Stimulated activated CD8-positive, alpha-beta memory T cell treated with anti-CD3 and anti-CD28 coated beads, Interleukin-4, amount 100 ng/mL, for 48 hours (primary cell): Measurements from ENCODE around the gene ATOH1.

Experiments used
- DNase-seq: peaks from one replicate; pipeline ENCODE4 v3.0.0-alpha.2; 2020

The ATOH1 gene

DNA sequence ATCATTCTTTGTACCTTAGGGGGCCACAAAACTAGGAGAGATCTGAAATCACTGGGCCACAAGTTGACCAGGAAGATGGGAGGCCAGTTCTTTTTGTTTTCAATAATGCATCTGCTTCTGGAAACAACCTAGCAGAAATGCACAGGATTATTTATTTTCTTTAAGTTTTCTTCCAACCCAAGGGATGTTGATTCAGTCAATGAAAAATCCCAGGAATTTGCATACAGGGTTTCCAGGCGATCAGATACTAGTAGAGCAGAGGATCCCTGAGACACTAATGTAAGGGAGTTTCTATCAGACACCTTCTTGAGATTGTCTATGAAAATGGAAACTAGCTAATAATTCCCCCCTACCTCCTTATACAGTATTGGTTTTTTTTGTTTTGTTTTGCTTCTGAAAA lies 7.4 kb downstream of the ATOH1 start:
- no peak for DNase-seq

DNA sequence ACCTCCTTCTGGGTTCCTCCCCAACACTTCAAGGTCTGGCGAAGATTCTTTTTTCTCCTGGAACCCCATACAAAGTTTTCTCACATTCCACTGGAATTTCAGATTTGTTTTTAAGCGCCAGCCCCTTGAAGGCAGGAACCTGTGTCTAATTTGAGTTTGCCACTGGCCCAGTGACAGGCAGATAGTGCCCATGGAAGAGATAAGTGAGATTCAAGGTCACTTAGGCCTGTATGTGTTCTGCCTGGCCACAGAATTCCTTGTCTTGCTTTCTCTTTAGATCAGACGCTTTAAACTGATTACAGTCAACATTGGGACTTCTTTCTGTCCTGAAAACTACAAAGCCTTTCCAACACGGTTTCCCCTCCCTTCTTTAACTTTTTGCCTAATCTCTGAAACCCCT lies 11.2 kb downstream of the ATOH1 start:
- DNase-seq: no peak

DNA sequence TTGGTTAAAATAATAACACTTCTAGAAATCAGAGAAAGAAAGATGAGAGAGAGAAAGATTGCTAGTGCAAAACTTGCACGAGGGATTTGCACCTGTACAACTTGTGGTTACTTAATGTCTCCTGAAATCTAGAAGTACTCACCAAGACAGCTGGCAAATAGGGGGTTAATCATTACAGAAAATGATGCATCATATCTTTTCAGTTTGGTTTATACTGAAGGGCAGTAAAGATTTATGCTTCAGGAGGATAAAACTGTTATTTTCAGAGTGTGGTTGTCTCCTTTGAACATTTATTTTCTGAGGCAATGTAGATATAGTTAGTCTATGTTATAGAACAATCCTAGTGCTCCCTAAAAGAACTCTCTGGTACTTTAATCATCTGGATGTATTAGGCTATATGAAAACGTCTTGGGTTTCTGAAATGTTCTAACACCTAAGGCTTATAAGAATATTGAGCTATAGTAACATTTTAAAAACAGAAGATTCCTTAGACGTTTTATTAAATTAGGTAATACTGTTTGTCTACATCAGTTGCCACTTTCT lies 13.3 kb downstream of the ATOH1 start:
- DNase-seq: no peak

DNA sequence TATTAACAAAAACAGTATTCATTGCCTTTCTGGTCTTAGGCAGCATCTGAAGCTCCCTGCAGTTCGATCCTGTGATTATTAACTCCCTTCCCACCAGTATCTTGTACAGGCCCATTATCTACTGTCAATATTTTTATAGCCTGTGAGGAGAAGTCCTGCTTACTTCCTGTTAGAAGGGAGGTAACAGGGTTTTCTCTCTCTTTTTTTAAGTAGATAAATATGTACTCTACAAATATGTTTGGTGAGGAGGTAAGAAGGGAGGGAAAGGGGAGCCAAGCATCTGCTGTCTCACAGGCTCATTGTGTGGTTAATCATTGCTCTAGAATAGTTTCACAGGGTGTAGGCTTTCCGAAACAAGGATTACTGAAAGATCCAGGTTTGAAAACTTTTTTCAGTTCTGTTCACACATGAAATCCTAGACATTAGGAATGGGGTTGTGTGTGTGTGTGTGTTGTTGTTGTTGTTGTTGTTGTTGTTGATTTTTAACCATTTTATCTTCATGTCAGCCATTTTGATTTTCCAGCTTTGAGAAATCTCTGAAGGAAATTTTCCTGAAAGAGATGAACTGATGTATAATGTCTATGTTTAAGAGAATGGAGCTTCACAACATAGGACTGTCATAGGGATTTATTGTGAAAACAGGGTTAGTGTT lies 14.2 kb downstream of the ATOH1 start:
- no peak for DNase-seq

DNA sequence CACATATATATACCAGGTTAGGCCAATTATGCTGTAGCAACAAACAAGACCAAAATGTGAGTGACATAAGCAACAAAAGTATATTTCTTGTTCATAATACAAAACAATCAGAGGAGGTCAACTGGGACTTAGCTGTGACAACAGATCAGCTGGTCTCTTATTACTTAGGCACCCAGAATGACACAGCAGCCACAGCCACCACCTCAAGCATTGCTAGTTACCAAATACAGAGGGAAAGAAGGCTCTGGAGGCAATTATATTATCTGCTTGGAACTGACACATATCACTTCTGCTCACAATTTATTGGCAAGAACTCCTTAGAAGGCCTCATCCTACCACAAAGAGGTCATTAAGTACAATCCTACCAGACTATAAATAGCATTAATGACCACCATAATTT lies 15.2 kb downstream of the ATOH1 start:
- no peak for DNase-seq

DNA sequence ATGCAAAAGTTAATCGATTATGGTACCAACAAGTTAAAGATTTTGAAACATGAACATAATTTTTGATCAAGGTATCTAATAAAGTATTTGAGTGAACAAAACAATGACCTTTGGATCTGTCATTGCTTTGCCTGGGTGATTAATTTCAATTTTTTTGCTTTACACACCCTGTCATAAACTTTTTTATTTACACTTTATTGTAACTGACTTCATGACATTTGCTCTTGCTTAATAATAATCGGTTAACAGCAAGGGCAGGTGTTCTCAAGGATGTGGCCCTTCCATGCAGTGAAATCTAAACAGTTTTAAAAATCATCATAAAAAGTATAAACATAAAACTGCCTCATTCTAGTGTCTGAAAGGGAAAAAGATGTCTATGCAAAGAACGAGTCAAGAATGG lies 24.1 kb downstream of the ATOH1 start:
- no peak for DNase-seq

DNA sequence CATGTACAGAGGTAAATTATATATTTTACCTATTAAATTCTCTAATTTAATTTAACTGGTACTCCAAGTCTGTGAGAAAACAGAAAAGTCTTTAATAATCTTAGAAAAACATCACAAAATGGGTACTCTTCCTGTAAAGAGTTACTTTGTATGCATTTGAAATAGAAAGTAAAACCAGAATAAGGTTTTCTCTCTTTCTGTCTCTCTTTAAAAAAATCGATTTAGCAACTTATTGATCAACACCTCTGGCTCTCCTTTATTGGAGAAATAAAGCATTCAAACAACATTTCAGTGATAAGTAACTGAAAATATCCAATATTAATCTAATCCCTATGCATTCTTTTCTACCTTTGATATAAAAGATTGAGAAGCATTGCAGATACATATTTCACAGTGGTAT lies 27.4 kb downstream of the ATOH1 start:
- DNase-seq: no peak

GRCh38 chr4:93865650-93866049 lies 37.1 kb downstream of the ATOH1 start:
- DNase-seq: no peak

GRCh38 chr4:93867416-93868001 lies 39.0 kb downstream of the ATOH1 start:
- no peak for DNase-seq

- DNase-seq: no peak
Observed at GRCh38 chr4:93870876-93871458, 42.4 kb downstream of the ATOH1 start.

- DNase-seq: no peak
Observed at GRCh38 chr4:93876754-93877153, 48.2 kb downstream of the ATOH1 start.

DNA sequence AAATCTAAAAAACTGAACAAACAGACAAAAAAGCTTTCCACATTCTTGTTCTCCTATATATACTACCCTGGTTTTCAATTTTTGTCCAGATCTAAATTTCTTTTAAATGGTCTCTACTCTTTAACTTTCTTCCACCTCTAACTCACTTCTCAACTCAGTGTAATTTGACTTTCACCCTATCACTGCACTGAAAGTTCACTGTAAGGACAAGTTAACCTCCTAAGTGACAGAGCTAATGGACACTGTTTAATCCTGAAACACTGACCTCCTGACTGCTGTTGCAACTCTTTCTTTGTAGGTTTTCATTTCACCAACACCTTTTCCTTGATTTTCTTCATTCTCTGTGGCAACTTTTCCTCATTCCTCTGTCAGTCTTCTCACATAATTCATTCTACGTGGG lies 50.0 kb downstream of the ATOH1 start:
- DNase-seq: no peak

DNA sequence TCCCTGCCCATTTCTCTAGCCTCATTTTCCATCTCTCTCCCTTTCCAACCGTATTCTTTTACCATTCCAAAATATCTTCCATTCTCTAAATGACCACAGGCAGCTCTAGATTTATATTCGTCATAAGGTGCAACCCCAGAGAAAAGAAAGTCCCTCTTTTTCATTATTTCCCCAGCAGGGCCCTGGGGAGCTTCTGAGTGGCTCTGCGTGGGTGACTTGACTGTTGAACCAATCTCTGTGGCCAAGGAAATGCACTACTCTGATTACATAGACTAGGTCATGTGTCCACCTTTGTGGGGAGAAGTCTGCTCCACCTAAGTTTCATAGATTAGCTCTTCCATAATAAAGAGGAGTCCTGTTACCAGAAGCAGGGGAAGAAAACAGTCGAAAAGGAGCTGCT lies 51.4 kb downstream of the ATOH1 start:
- no peak for DNase-seq
